Prostate gland (tissue), 2 donors: ENCODE measurements around the gene ZNF512B.

Source experiments
- POLR2A ChIP-seq: fragments of 450-650 bp; IDR thresholded peaks from one replicate; pipeline ENCODE4 v1.6.1; 2016; ENCODE audit warnings: antibody characterized with exemption, mild to moderate bottlenecking
- POLR2AphosphoS5 ChIP-seq: sonication (generic); formaldehyde crosslinking; IDR thresholded peaks from one replicate; pipeline ENCODE4 v1.6.1; 2017; ENCODE audit warnings: antibody characterized with exemption
- TF ChIP-seq, protein P1 (sequence below), 4 experiments: fragments of 200-600 bp in 2 of 4; fragments of 450-650 bp in 2 of 4; sonication (generic) in 2 of 4; IDR thresholded peaks; 1 replicate in 3 of 4; 2 replicates in 1 of 4; pipeline ENCODE4 v1.5.1; 2016 to 2019; ENCODE audit warnings: antibody characterized with exemption in 4 of 4, mild to moderate bottlenecking in 2 of 4, moderate library complexity in 2 of 4

DNA sequence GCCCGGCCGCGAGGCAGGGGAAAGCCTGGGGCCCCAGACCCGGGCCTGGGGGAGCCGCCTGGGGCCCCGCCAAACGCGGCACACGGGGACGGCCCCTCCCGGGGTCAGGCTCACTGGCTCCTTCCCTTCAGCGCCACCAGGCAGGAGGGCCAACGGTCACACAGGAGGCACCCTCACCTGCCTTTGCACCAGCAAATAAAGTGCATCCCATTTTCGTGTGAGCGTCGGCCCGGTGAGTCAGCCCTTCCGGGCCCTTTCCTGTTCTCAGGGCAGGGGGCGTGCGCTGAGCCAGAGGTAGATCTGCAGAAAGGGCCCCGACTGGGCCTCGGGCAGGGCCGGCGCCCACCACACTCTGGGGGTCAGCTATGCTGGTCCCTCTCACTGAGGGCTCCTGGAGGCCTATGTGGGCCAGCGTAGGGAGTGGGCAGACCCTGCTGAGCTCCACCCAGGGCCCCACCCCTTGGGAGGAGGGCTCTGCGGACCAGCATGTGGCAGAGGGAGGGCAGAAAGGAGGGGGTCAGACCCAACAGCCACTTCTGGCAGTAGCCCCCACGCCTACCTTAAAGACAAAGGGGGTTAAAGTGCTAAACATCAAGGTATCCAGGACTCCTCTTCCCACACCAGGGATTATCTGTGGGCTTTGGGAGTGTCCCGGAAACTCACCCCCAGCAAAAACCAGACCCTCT, 12.6 kb downstream of the ZNF512B start:
- TF ChIP-seq, protein P1, sequence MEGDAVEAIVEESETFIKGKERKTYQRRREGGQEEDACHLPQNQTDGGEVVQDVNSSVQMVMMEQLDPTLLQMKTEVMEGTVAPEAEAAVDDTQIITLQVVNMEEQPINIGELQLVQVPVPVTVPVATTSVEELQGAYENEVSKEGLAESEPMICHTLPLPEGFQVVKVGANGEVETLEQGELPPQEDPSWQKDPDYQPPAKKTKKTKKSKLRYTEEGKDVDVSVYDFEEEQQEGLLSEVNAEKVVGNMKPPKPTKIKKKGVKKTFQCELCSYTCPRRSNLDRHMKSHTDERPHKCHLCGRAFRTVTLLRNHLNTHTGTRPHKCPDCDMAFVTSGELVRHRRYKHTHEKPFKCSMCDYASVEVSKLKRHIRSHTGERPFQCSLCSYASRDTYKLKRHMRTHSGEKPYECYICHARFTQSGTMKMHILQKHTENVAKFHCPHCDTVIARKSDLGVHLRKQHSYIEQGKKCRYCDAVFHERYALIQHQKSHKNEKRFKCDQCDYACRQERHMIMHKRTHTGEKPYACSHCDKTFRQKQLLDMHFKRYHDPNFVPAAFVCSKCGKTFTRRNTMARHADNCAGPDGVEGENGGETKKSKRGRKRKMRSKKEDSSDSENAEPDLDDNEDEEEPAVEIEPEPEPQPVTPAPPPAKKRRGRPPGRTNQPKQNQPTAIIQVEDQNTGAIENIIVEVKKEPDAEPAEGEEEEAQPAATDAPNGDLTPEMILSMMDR (IDR thresholded peaks at IDR 0.05) = peak in 1 of 4 experiments; percentile 34
- TF ChIP-seq POLR2A = peak; percentile 51
- TF ChIP-seq POLR2AphosphoS5 = peak; percentile 66
